HUES64 (cell line): ENCODE data around the gene SVIL.
"Not testable (repeated sequence)": the region's sequence is repeated elsewhere in the genome, so short reads cannot be mapped to it uniquely, and the experiment has no call there.

Source experiments
- H3K27ac ChIP-seq: 2 replicates; pipeline ENCODE4 v1.7.0; 2013; ENCODE audit warnings: low read depth, low read length, inconsistent platforms
- H3K27me3 ChIP-seq: 2 replicates; pipeline ENCODE4 v1.6.1; 2013; ENCODE audit warnings: mild to moderate bottlenecking, low read length; ENCODE audit not compliant: insufficient read depth
- H3K36me3 ChIP-seq: 2 replicates; pipeline ENCODE4 v1.6.1; 2013; ENCODE audit warnings: mild to moderate bottlenecking, low read length; ENCODE audit not compliant: insufficient read depth
- H3K4me1 ChIP-seq: 2 replicates; pipeline ENCODE4 v1.6.1; 2013; ENCODE audit warnings: mild to moderate bottlenecking, low read length, moderate library complexity; ENCODE audit not compliant: insufficient read depth
- H3K4me3 ChIP-seq: 2 replicates; pipeline ENCODE4 v1.5.1; 2013; ENCODE audit warnings: mild to moderate bottlenecking, low read length, moderate library complexity
- H3K9ac ChIP-seq: 2 replicates; pipeline ENCODE4 v1.6.1; 2013; ENCODE audit warnings: mild to moderate bottlenecking, low read depth, low read length
- H3K9me3 ChIP-seq: 2 replicates; pipeline ENCODE4 v1.6.1; 2013; ENCODE audit warnings: low read depth, low read length; ENCODE audit not compliant: insufficient read depth
- WGBS: fragments of 150-250, 120-280 bp; methylation state at CpG from one replicate; pipeline ENCODE4 v1.1.7; 2013; ENCODE audit warnings: missing lambda C conversion rate; 5-methylcytosine and 5-hydroxymethylcytosine counted together

Gene SVIL

GRCh38 chr10:29539412-29539811 lies 95.4 kb downstream of the SVIL start:
- Histone ChIP-seq H3K27me3 (no peaks in the 10 kb centered on the region), H3K36me3 (no peaks in the 10 kb centered on the region; the same call in 1 of the 2 replicates), H3K9ac (no peak overlapping the region), H3K4me3 (no peak overlapping the region), H3K9me3 (no peaks in the 10 kb centered on the region), H3K4me1 (peaks cover 35% of the 10 kb centered on the region), H3K27ac (no peak overlapping the region)
- 91% methylated on average over 6 of the region's 6 CpGs for WGBS

DNA sequence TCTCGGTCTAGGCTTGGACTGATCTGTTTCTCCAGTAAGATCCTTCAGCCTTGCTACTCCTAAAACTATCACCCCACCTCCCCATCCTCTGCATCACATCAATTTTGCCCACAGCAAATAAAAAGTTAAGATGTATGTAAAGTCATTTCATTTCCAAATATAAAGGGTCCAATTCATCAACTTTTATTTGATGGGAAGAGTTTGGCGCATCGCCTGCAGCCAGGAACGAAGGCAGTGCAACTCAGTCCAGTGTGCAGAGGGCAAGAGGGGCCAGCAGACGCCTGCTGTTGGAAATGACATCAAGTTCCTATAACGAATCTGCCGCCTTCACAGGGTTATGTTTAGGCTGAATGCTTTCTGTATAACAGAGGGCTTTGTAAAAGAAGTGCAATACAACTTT lies 97.0 kb downstream of the SVIL start:
- no peak overlapping the region for H3K9ac ChIP-seq
- H3K9me3 ChIP-seq = no peaks in the 10 kb centered on the region
- WGBS = 96% methylated on average over 7 of the region's 7 CpGs
- no peak overlapping the region for H3K4me3 ChIP-seq
- H3K27me3 ChIP-seq = no peaks in the 10 kb centered on the region
- no peaks in the 10 kb centered on the region; the same call in 1 of the 2 replicates for H3K36me3 ChIP-seq
- peaks cover 44% of the 10 kb centered on the region for H3K4me1 ChIP-seq
- H3K27ac ChIP-seq = no peak overlapping the region

- 98% methylated on average over 3 of the region's 8 CpGs for WGBS
- not testable (repeated sequence) for H3K27ac ChIP-seq
- peaks cover 37% of the 10 kb centered on the region for H3K4me1 ChIP-seq
Observed at GRCh38 chr10:29536691-29537090, 98.1 kb downstream of the SVIL start.

GRCh38 chr10:29535778-29536453 lies 98.9 kb downstream of the SVIL start:
- Histone ChIP-seq H3K36me3 (no peaks in the 10 kb centered on the region; the same call in 1 of the 2 replicates), H3K27ac (no peak overlapping the region), H3K4me1 (peaks cover 32% of the 10 kb centered on the region), H3K9me3 (no peaks in the 10 kb centered on the region), H3K4me3 (no peak overlapping the region), H3K9ac (no peak overlapping the region), H3K27me3 (no peaks in the 10 kb centered on the region)
- WGBS = 74% methylated on average over 7 of the region's 7 CpGs

More at GRCh38 chr10:29536691-29537090, 98.1 kb downstream of the SVIL start:
- not testable (repeated sequence) for H3K9ac ChIP-seq, H3K4me3 ChIP-seq, H3K9me3 ChIP-seq, H3K27me3 ChIP-seq, H3K36me3 ChIP-seq

DNA sequence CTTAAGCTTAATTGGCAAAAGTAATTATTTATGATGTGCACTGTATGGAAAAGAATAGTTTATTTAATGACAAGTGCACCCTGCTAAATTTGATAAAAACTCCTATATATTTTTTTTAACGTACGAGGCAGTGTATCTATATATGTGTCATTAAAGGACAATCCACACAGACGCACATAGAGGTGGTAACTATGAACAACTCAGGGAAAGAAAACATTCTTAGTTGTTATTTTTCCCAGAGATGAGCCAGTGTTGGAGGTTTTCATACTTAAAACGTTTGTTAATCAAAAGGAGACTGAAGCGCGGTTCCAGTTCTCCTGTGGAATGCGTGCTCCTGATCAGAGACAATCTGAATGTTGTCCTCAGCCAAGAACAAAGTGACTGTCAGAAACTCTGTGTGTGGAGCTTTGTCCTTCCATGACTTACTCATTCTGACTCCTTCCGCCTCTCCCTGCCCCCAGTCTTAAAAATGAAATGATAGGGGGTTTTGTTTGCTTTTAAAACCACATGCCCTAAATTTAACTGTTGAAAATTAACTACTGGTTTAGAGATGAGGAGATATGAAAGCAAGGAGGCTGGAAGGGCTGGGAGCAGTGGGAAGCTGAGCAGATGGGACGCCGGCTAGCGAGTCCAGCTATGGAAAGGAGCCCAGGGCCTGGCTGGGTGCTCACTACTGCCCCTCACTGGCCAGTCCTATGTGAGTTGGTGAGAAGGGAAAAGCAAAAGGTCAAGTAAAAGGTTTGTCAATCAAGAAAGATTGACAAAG lies 99.6 kb downstream of the SVIL start:
- no peaks in the 10 kb centered on the region for H3K27me3 ChIP-seq
- WGBS = 67% methylated on average over 10 of the region's 11 CpGs
- no peak overlapping the region for H3K27ac ChIP-seq
- no peaks in the 10 kb centered on the region for H3K36me3 ChIP-seq
- H3K4me3 ChIP-seq = no peak overlapping the region
- peaks cover 28% of the 10 kb centered on the region for H3K4me1 ChIP-seq
- no peaks in the 10 kb centered on the region for H3K9me3 ChIP-seq
- H3K9ac ChIP-seq = no peak overlapping the region

DNA sequence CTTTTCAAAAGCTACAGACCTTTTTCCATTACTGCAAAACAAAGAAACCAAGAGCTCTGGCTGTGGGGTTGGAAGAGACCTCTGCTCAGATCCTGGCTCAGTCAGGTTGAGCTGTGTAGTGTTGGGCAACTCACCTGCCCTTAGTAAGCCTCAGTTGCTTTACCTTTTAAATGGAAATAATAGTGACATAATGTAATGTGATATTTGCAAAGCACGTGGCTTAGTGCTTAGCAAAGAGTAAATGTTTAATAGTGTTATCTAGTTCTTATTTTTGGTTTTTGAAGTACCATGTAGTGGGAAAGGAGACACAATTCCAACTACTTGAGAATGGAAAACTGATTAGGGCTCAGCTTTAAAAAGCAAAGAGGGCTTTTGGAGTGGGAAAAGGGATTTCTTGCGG lies 100.2 kb downstream of the SVIL start:
- no peaks in the 10 kb centered on the region for H3K27me3 ChIP-seq
- no peak overlapping the region for H3K27ac ChIP-seq
- H3K4me1 ChIP-seq = peaks cover 22% of the 10 kb centered on the region
- H3K4me3 ChIP-seq = no peak overlapping the region
- H3K36me3 ChIP-seq = no peaks in the 10 kb centered on the region
- H3K9ac ChIP-seq = no peak overlapping the region
- no peaks in the 10 kb centered on the region for H3K9me3 ChIP-seq
- WGBS = 88% methylated on average over 2 of the region's 2 CpGs

DNA sequence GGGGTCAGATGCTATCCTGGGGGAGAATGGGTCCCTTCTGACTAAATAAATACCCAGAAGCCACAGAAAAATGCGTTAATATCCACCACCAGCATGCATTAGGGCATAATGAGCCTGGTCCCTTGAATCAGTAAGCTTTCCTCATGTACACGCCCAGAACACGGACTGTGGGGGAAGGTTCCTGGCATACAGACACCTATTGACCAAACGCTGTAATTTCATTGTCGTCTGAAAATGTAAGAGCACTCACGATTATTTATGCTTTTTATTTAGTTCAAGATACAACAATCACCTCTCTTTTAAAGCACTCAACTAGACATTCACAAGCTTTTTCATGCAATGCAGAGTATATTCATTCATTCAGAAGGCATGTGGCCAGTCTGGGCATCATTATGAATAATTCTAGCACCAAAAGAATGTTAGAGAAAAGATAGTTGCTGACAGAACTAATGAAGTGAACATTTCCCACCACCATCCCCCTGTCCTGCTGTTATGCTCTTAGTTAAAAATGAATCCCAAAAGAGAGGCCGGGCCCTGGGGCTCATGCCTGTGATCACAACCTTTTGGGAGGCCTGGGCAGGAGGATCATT lies 101.0 kb downstream of the SVIL start:
- Histone ChIP-seq H3K36me3 (no peaks in the 10 kb centered on the region), H3K9ac (no peak overlapping the region), H3K27ac (no peak overlapping the region), H3K27me3 (no peaks in the 10 kb centered on the region), H3K4me1 (peaks cover 21% of the 10 kb centered on the region), H3K4me3 (no peak overlapping the region), H3K9me3 (no peaks in the 10 kb centered on the region)
- 69% methylated on average over 7 of the region's 7 CpGs for WGBS

GRCh38 chr10:29533046-29533445 lies 101.7 kb downstream of the SVIL start:
- H3K4me1 ChIP-seq = peaks cover 21% of the 10 kb centered on the region
- H3K9me3 ChIP-seq = no peaks in the 10 kb centered on the region
- H3K36me3 ChIP-seq = peaks cover 1% of the 10 kb centered on the region; the same call in 1 of the 2 replicates
- H3K27ac ChIP-seq = no peak overlapping the region
- 89% methylated on average over 14 of the region's 14 CpGs for WGBS
- H3K4me3 ChIP-seq = no peak overlapping the region
- H3K9ac ChIP-seq = no peak overlapping the region
- no peaks in the 10 kb centered on the region for H3K27me3 ChIP-seq

DNA sequence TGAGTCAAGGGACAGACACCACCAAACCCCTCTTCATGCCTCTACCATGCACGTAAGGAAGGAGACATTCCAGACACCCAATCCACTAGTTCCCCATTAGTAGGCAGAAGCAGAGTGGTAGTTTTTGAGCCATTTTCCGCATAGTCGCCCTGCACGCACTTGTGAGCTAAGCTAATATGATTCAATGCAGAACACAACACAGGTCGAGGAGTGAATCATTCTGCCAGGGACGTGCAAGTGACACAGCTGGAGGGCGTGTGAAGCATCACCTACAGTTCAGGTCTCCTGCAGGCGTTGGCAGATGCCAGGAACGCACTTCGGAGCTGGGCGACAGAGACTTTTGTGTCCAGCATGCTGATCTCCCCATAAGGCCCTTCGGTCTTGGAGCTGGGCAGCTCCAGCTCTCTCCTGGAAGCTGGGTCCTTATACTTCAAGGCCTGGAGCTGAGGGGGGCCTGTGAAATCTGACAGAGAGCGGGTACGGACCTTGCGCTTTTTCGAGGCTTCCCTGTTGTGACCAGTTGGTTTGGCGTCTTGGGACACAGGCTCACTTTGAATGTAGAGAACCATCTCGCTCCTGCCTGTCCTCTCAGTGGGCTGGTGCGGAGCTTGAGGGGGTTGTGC lies 102.4 kb downstream of the SVIL start:
- Histone ChIP-seq H3K4me3 (no peak overlapping the region), H3K4me1 (peaks cover 21% of the 10 kb centered on the region), H3K27me3 (no peaks in the 10 kb centered on the region), H3K36me3 (peaks cover 2% of the 10 kb centered on the region; the same call in 1 of the 2 replicates), H3K9ac (no peak overlapping the region), H3K27ac (no peak overlapping the region), H3K9me3 (no peaks in the 10 kb centered on the region)
- WGBS = 95% methylated on average over 19 of the region's 19 CpGs

DNA sequence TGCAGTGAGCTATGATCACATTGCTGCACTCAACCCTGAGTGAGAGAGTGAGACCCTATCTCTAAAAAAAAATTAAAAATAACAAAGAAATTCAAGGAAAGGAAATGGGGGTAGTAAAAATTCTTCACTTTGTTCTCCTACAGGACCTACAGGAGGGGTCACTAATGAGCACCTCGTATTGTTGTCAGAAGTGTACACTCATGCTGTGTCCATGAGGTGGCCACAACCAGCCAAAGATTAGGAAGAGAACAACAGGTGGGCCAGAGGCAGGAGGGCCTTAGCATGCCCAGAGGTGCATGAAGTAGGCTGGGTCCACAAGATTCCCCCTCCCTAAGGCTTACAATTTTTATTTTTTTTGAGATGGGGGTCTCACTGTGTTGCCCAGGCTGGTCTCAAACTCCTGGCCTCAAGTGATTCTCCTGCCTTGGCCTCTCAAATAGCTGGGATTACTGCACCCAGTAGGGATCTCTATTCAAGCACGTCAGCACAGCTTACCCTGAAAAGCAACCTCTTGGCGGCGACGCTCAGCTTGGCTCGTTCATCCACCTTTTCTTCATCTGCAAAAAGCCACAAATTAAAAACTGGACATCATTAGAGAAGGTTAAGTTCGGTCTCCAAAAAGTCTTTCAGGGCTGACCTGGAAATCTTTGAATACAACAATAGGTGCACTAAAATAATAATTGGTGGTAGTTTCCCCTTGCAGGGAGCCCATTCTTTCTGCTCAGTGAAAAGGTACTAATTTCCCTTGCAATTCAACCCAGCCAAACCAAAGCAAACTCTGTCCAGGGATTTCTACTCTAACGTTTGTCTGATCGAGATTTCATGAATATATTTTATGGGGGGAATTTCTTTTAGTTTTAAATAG lies 104.4 kb downstream of the SVIL start:
- Histone ChIP-seq H3K27me3 (no peaks in the 10 kb centered on the region), H3K4me3 (no peak overlapping the region), H3K27ac (no peak overlapping the region), H3K4me1 (peaks cover 15% of the 10 kb centered on the region), H3K9ac (no peak overlapping the region), H3K9me3 (no peaks in the 10 kb centered on the region), H3K36me3 (peaks cover 11% of the 10 kb centered on the region; the same call in 1 of the 2 replicates)
- 92% methylated on average over 9 of the region's 9 CpGs for WGBS
